HG02623 (cell line): ENCODE results near the gene GSPT1.
A peak's percentile ranks its signal among the peaks of the same experiment; 100 is the strongest.
"Not testable (repeated sequence)": the region's sequence is repeated elsewhere in the genome, so short reads cannot be mapped to it uniquely, and the experiment has no call there.

Experiments
- ATAC-seq: cut with Tn5 transposase; IDR thresholded peaks from one replicate; pipeline ENCODE4 v1.9.1; 2021; ENCODE audit warnings: moderate library complexity; ENCODE audit not compliant: unreplicated experiment

The GSPT1 gene

GRCh38 chr16:11915644-11916523, at the start of gene GSPT1:
Gene GSPT1 (minus strand): TSS chr16:11915956. CDS start chr16:11915720, 236 bp downstream.
- ATAC-seq, result peak; percentile 77

- ATAC-seq, result peak; percentile 67
These were observed 49.2 kb upstream of the GSPT1 start, which contains the start of gene TNFRSF17 for GRCh38 chr16:11964761-11965551. Gene TNFRSF17 (plus strand): TSS chr16:11965210. CDS start chr16:11965325, 115 bp downstream.

- no peak for ATAC-seq
These were observed 48.0 kb upstream of the GSPT1 start for GRCh38 chr16:11963706-11964105.

GRCh38 chr16:11962978-11963377, 47.2 kb upstream of the GSPT1 start:
- ATAC-seq, result not testable (repeated sequence)

- not testable (repeated sequence) for ATAC-seq
These were observed 46.7 kb upstream of the GSPT1 start for GRCh38 chr16:11962457-11962856.

GRCh38 chr16:11957591-11958395, 42.0 kb upstream of the GSPT1 start:
- ATAC-seq, result no peak

- no peak for ATAC-seq
These were observed 40.8 kb upstream of the GSPT1 start for GRCh38 chr16:11956558-11956957.

GRCh38 chr16:11955713-11956123, 40.0 kb upstream of the GSPT1 start:
- no peak for ATAC-seq

GRCh38 chr16:11953576-11953975, 37.8 kb upstream of the GSPT1 start:
- ATAC-seq, result not testable (repeated sequence)

GRCh38 chr16:11950388-11950787, 34.6 kb upstream of the GSPT1 start:
- ATAC-seq, result no peak

GRCh38 chr16:11949527-11949926, 33.8 kb upstream of the GSPT1 start:
- ATAC-seq, result no peak

- ATAC-seq, result no peak
These were observed 33.1 kb upstream of the GSPT1 start for GRCh38 chr16:11948819-11949218.

GRCh38 chr16:11946433-11946832, 30.7 kb upstream of the GSPT1 start:
- no peak for ATAC-seq

- not testable (repeated sequence) for ATAC-seq
These were observed 26.2 kb upstream of the GSPT1 start, which contains the start of gene NPIPB2 for GRCh38 chr16:11941945-11942344. Gene NPIPB2 (minus strand): TSS chr16:11942045. CDS start chr16:11942045, 0 bp downstream.

- not testable (repeated sequence) for ATAC-seq
These were observed 11.6 kb upstream of the GSPT1 start for GRCh38 chr16:11927350-11927749.

- not testable (repeated sequence) for ATAC-seq
These were observed 8.3 kb upstream of the GSPT1 start for GRCh38 chr16:11924046-11924445.

GRCh38 chr16:11916524-11917285, 949 bp upstream of the GSPT1 start:
- ATAC-seq, result no peak

- ATAC-seq, result peak; percentile 24
These were observed 577 bp downstream of the GSPT1 start for GRCh38 chr16:11915114-11915643.

GRCh38 chr16:11914210-11915113, 1.3 kb downstream of the GSPT1 start:
- ATAC-seq, result no peak
